ENCODE measurements around the gene GNE.
"Not testable (repeated sequence)": the region's sequence is repeated elsewhere in the genome, so short reads cannot be mapped to it uniquely, and the experiment has no call there.

GNE gene

GRCh38 chr9:36190388-36191289 is 67.6 kb downstream of the GNE start, which contains the start of gene CLTA:
Gene CLTA (plus strand): TSS chr9:36190921. CDS start chr9:36191057, 136 bp downstream.
- Mint-ChIP-seq H3K27me3 (no peaks in the 10 kb centered on the region), H3K27ac (peak within 1 kb of the TSS; percentile 83 to 87), H3K4me3 (peak within 1 kb of the TSS; percentile 85 to 93), H3K9me3 (no peaks in the 10 kb centered on the region), H3K36me3 (ENCODE audit: insufficient read depth) (peaks cover 17% of the 10 kb centered on the region), H3K4me1 (ENCODE audit: low read depth in 2 of 2) (peaks cover 47 to 48% of the 10 kb centered on the region in 2 donors)
- ATAC-seq (replicated peaks) = peak; percentile 95
- DNase-seq = peak; percentile 89 to 92 (median 91)

GRCh38 chr9:36189976-36190375 is 68.3 kb downstream of the GNE start:
- no peak for ATAC-seq (replicated peaks)
- Mint-ChIP-seq H3K4me3 (peak overlapping the region; percentile 85 to 93), H3K36me3 (ENCODE audit: insufficient read depth) (peaks cover 10% of the 10 kb centered on the region), H3K27me3 (no peaks in the 10 kb centered on the region), H3K4me1 (ENCODE audit: low read depth in 2 of 2) (peaks cover 41 to 46% of the 10 kb centered on the region in 2 donors), H3K27ac (peak overlapping the region; percentile 83 to 87), H3K9me3 (no peaks in the 10 kb centered on the region)
- DNase-seq = no peak

- DNase-seq = no peak
- Mint-ChIP-seq H3K4me1 (ENCODE audit: low read depth in 2 of 2) (peaks cover 23 to 29% of the 10 kb centered on the region in 2 donors), H3K27ac (no peak overlapping the region), H3K36me3 (ENCODE audit: insufficient read depth) (peaks cover 5% of the 10 kb centered on the region), H3K4me3 (no peak overlapping the region), H3K9me3 (no peaks in the 10 kb centered on the region), H3K27me3 (no peaks in the 10 kb centered on the region)
- no peak for ATAC-seq (replicated peaks)
These were observed 70.0 kb downstream of the GNE start for GRCh38 chr9:36188212-36188611.

- H3K36me3 Mint-ChIP-seq (ENCODE audit: insufficient read depth) = peaks cover 5% of the 10 kb centered on the region
- H3K9me3 Mint-ChIP-seq = no peaks in the 10 kb centered on the region
- H3K4me1 Mint-ChIP-seq (ENCODE audit: low read depth in 2 of 2) = peaks cover 17 to 23% of the 10 kb centered on the region in 2 donors
- no peak overlapping the region for H3K4me3 Mint-ChIP-seq
- no peak for ATAC-seq (replicated peaks)
- no peak for DNase-seq
- H3K27me3 Mint-ChIP-seq = no peaks in the 10 kb centered on the region
- H3K27ac Mint-ChIP-seq = peak overlapping the region in 1 of 2 donors; percentile 21
These were observed 70.8 kb downstream of the GNE start for GRCh38 chr9:36187414-36187813.

GRCh38 chr9:36180243-36180642 is 78.0 kb downstream of the GNE start:
- H3K27me3 Mint-ChIP-seq; H3K36me3 Mint-ChIP-seq (ENCODE audit: insufficient read depth); DNase-seq; H3K4me3 Mint-ChIP-seq; ATAC-seq (replicated peaks); H3K9me3 Mint-ChIP-seq; H3K27ac Mint-ChIP-seq; H3K4me1 Mint-ChIP-seq (ENCODE audit: low read depth in 2 of 2): not testable (repeated sequence)

GRCh38 chr9:36177571-36177970 is 80.7 kb downstream of the GNE start:
- DNase-seq = no peak
- Mint-ChIP-seq H3K4me1 (ENCODE audit: low read depth in 2 of 2) (no peaks in the 10 kb centered on the region), H3K36me3 (ENCODE audit: insufficient read depth) (no peaks in the 10 kb centered on the region), H3K9me3 (no peaks in the 10 kb centered on the region), H3K27ac (no peak overlapping the region), H3K4me3 (no peak overlapping the region), H3K27me3 (peaks cover 10 to 16% of the 10 kb centered on the region in 2 donors)
- no peak for ATAC-seq (replicated peaks)

- not testable (repeated sequence) for H3K36me3 Mint-ChIP-seq (ENCODE audit: insufficient read depth); H3K4me1 Mint-ChIP-seq (ENCODE audit: low read depth in 2 of 2); ATAC-seq (replicated peaks); H3K27ac Mint-ChIP-seq; DNase-seq; H3K9me3 Mint-ChIP-seq; H3K4me3 Mint-ChIP-seq
- peaks cover 10 to 20% of the 10 kb centered on the region in 2 donors for H3K27me3 Mint-ChIP-seq
These were observed 81.8 kb downstream of the GNE start for GRCh38 chr9:36176496-36176895.

GRCh38 chr9:36175209-36175608 is 83.0 kb downstream of the GNE start:
- ATAC-seq (replicated peaks); H3K36me3 Mint-ChIP-seq (ENCODE audit: insufficient read depth); H3K9me3 Mint-ChIP-seq; DNase-seq; H3K4me1 Mint-ChIP-seq (ENCODE audit: low read depth in 2 of 2); H3K4me3 Mint-ChIP-seq: not testable (repeated sequence)
- peaks cover under 1 to 25% of the 10 kb centered on the region in 2 donors for H3K27me3 Mint-ChIP-seq
- H3K27ac Mint-ChIP-seq = peak overlapping the region in 1 of 2 donors; percentile 47

- H3K4me3 Mint-ChIP-seq = no peak overlapping the region
- H3K27ac Mint-ChIP-seq = peak overlapping the region in 1 of 2 donors; percentile 47
- H3K27me3 Mint-ChIP-seq = peaks cover 0 to 25% of the 10 kb centered on the region in 2 donors
- DNase-seq (no peak), ATAC-seq (replicated peaks) (no peak)
- no peaks in the 10 kb centered on the region for H3K4me1 Mint-ChIP-seq (ENCODE audit: low read depth in 2 of 2)
- no peaks in the 10 kb centered on the region for H3K36me3 Mint-ChIP-seq (ENCODE audit: insufficient read depth)
- no peaks in the 10 kb centered on the region for H3K9me3 Mint-ChIP-seq
These were observed 83.5 kb downstream of the GNE start for GRCh38 chr9:36174731-36175130.

GRCh38 chr9:36174271-36174670 is 84.0 kb downstream of the GNE start:
- H3K4me3 Mint-ChIP-seq = no peak overlapping the region
- ATAC-seq (replicated peaks) (no peak), DNase-seq (no peak)
- no peaks in the 10 kb centered on the region for H3K4me1 Mint-ChIP-seq (ENCODE audit: low read depth in 2 of 2)
- H3K27ac Mint-ChIP-seq = peak overlapping the region in 1 of 2 donors; percentile 47
- peaks cover 0 to 25% of the 10 kb centered on the region in 2 donors for H3K27me3 Mint-ChIP-seq
- H3K36me3 Mint-ChIP-seq (ENCODE audit: insufficient read depth) = no peaks in the 10 kb centered on the region
- H3K9me3 Mint-ChIP-seq = no peaks in the 10 kb centered on the region

- H3K27ac Mint-ChIP-seq = no peak overlapping the region
- DNase-seq = no peak
- H3K4me1 Mint-ChIP-seq (ENCODE audit: low read depth in 2 of 2) = no peaks in the 10 kb centered on the region
- ATAC-seq (replicated peaks) = no peak
- H3K27me3 Mint-ChIP-seq = peaks cover 0 to 25% of the 10 kb centered on the region in 2 donors
- no peak overlapping the region for H3K4me3 Mint-ChIP-seq
- no peaks in the 10 kb centered on the region for H3K36me3 Mint-ChIP-seq (ENCODE audit: insufficient read depth)
- H3K9me3 Mint-ChIP-seq = no peaks in the 10 kb centered on the region
These were observed 84.4 kb downstream of the GNE start for GRCh38 chr9:36173861-36174260.

- Mint-ChIP-seq H3K27ac (no peak overlapping the region), H3K36me3 (ENCODE audit: insufficient read depth) (peaks cover 8% of the 10 kb centered on the region), H3K4me3 (no peak overlapping the region), H3K27me3 (peaks cover 0 to 25% of the 10 kb centered on the region in 2 donors), H3K4me1 (ENCODE audit: low read depth in 2 of 2) (peaks cover 0 to 3% of the 10 kb centered on the region in 2 donors), H3K9me3 (no peaks in the 10 kb centered on the region)
- DNase-seq (no peak), ATAC-seq (replicated peaks) (no peak)
These were observed 87.7 kb downstream of the GNE start for GRCh38 chr9:36170531-36170930.

- ATAC-seq (replicated peaks) = no peak
- Mint-ChIP-seq H3K27ac (no peak overlapping the region), H3K36me3 (ENCODE audit: insufficient read depth) (peaks cover 12% of the 10 kb centered on the region)
These were observed 88.5 kb downstream of the GNE start for GRCh38 chr9:36169708-36170107.

GRCh38 chr9:36169166-36169565 is 89.1 kb downstream of the GNE start, which contains the start of gene CCIN:
Gene CCIN (plus strand): TSS chr9:36169388. CDS start chr9:36169503, 115 bp downstream.
- peaks cover 0 to 18% of the 10 kb centered on the region in 2 donors for H3K27me3 Mint-ChIP-seq
- ATAC-seq (replicated peaks) (no peak), DNase-seq (no peak)
- H3K27ac Mint-ChIP-seq = no peak within 1 kb of the TSS
- H3K9me3 Mint-ChIP-seq = no peaks in the 10 kb centered on the region
- no peak within 1 kb of the TSS for H3K4me3 Mint-ChIP-seq
- peaks cover 3% of the 10 kb centered on the region in 2 donors for H3K4me1 Mint-ChIP-seq (ENCODE audit: low read depth in 2 of 2)
- H3K36me3 Mint-ChIP-seq (ENCODE audit: insufficient read depth) = peaks cover 15% of the 10 kb centered on the region

More at GRCh38 chr9:36169708-36170107, 88.5 kb downstream of the GNE start:
- peaks cover 3% of the 10 kb centered on the region in 2 donors for H3K4me1 Mint-ChIP-seq (ENCODE audit: low read depth in 2 of 2)
- H3K4me3 Mint-ChIP-seq = no peak overlapping the region
- no peaks in the 10 kb centered on the region for H3K9me3 Mint-ChIP-seq
- no peak for DNase-seq
- H3K27me3 Mint-ChIP-seq = peaks cover 0 to 18% of the 10 kb centered on the region in 2 donors

All from effector memory CD8-positive, alpha-beta T cell (primary cell).